Fibroblast of lung (primary cell): ENCODE results near the gene SPTA1. TPM values are rescaled to one million over a fixed set of nuclear protein-coding genes. Genes with fewer than 3 reads are reported as not detected.

Source experiments
- DNase-seq, 2 donors: peaks; one replicate each; pipeline versions ENCODE4 v3.0.0 to v3.0.0-alpha.2; 2010; ENCODE audit warnings: low read depth in 2 of 2
- H2AFZ ChIP-seq: 2 replicates; pipeline ENCODE4 v1.5.1; 2012; ENCODE audit warnings: low read length, control low read depth, inconsistent platforms
- H3K27ac ChIP-seq: 2 replicates; pipeline ENCODE4 v1.5.1; 2011; ENCODE audit warnings: low read length, control low read depth; ENCODE audit not compliant: insufficient read depth
- H3K27me3 ChIP-seq: 2 replicates; pipeline ENCODE4 v1.5.1; 2011; ENCODE audit warnings: mild to moderate bottlenecking, low read length; ENCODE audit not compliant: control insufficient read depth, insufficient read depth
- H3K36me3 ChIP-seq: 2 replicates; pipeline ENCODE4 v1.5.1; 2011; ENCODE audit warnings: low read length; ENCODE audit not compliant: control insufficient read depth, insufficient read depth
- H3K4me1 ChIP-seq: 2 replicates; pipeline ENCODE4 v1.5.1; 2011; ENCODE audit warnings: low read length; ENCODE audit not compliant: control insufficient read depth, insufficient read depth; ENCODE audit errors: extremely low read depth
- H3K4me2 ChIP-seq: 2 replicates; pipeline ENCODE4 v1.5.1; 2011; ENCODE audit warnings: low read length, control low read depth; ENCODE audit not compliant: insufficient read depth; ENCODE audit errors: extremely low read depth
- H3K4me3 ChIP-seq, 4 experiments: fragments of 200-600 bp in 1 of 4; sonication (generic) in 1 of 4; replicated peaks in 1 of 4; 2 replicates each; pipeline ENCODE4 v1.5.1; 2011 to 2016; ENCODE audit warnings: low read length in 4 of 4, low read depth in 3 of 4, mild to moderate bottlenecking in 3 of 4, control low read depth in 2 of 4, inconsistent platforms in 1 of 4, mixed read lengths in 1 of 4; ENCODE audit not compliant: insufficient read depth in 1 of 4; ENCODE audit errors: control extremely low read depth in 1 of 4
- H3K79me2 ChIP-seq: 2 replicates; pipeline ENCODE4 v1.5.1; 2012; ENCODE audit warnings: mild to moderate bottlenecking, low read length, inconsistent platforms; ENCODE audit not compliant: control insufficient read depth, insufficient read depth
- H3K9ac ChIP-seq: 2 replicates; pipeline ENCODE4 v1.5.1; 2011; ENCODE audit warnings: mild to moderate bottlenecking, low read length, control low read depth; ENCODE audit not compliant: insufficient read depth
- H3K9me3 ChIP-seq: 2 replicates; pipeline ENCODE4 v1.5.1; 2012; ENCODE audit warnings: low read depth, low read length; ENCODE audit not compliant: control insufficient read depth, insufficient read depth
- H4K20me1 ChIP-seq: 2 replicates; pipeline ENCODE4 v1.5.1; 2011; ENCODE audit warnings: low read length; ENCODE audit not compliant: control insufficient read depth, insufficient read depth; ENCODE audit errors: extremely low read depth
- EZH2 ChIP-seq: IDR thresholded peaks from 2 replicates; pipeline ENCODE4 v1.5.1; 2012; ENCODE audit warnings: low read length, control low read depth, mild to moderate bottlenecking; ENCODE audit errors: missing control alignments
- polyA plus RNA-seq, 2 donors: library from polyadenylated mRNA; depleted of rRNA in 1 of 2; stranded (reverse) in 1 of 2; unstranded in 1 of 2; fragments of >200 nt; gene quantifications; 2 replicates each; pipeline ENCODE4 v1.2.1, GENCODE V29; 2011 to 2012; ENCODE audit warnings: missing spikeins in 1 of 2
- total RNA-seq: library from RNA; depleted of rRNA; stranded (reverse); fragments of >200 nt; gene quantifications from 2 replicates; pipeline ENCODE4 v1.2.1, GENCODE V29; 2014
- TF ChIP-seq, protein P1 (sequence below), 2 donors: IDR thresholded peaks in 1 of 2; conservative IDR thresholded peaks in 1 of 2; 1 replicate in 1 of 2; 2 replicates in 1 of 2; pipeline ENCODE4 v1.5.1; 2011 to 2012; ENCODE audit warnings: low read length in 2 of 2, control low read depth in 1 of 2, inconsistent platforms in 1 of 2, low read depth in 1 of 2, mild to moderate bottlenecking in 1 of 2

The SPTA1 gene
- total and polyA plus RNA-seq, 2 donors (not counting 1 experiment from before 2014, with no cell fraction given): 0.07 to 0.17 TPM

DNA sequence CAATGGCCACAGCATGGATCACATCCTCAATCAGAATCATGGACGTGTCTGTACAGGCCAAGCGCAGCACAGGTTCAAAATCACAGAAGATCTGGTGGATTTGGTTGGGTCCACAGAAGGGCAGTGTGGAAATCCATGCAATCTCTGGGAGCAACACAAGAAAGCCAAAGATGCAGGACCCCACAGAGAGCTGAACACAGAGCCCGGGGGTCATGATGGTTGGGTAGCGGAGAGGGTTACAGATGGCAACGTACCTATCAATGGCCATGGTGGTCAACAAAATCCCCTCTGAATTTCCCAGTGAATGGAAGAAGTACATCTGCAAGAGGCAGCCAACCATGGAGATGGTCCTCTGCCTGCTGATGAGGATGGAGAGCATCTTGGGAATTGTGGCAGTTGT, 37.9 kb upstream of the SPTA1 start:
- Histone ChIP-seq H3K79me2 (no peaks in the 10 kb centered on the region), H3K9me3 (no peaks in the 10 kb centered on the region), H3K4me3 (no peak overlapping the region), H3K4me2 (no peak overlapping the region), H3K27ac (no peak overlapping the region), H4K20me1 (no peaks in the 10 kb centered on the region), H3K36me3 (no peaks in the 10 kb centered on the region), H3K9ac (no peak overlapping the region), H2AFZ (no peak overlapping the region), H3K27me3 (no peaks in the 10 kb centered on the region), H3K4me1 (no peaks in the 10 kb centered on the region)
- DNase-seq: no peak
- TF ChIP-seq EZH2: no peak
- TF ChIP-seq, protein P1, sequence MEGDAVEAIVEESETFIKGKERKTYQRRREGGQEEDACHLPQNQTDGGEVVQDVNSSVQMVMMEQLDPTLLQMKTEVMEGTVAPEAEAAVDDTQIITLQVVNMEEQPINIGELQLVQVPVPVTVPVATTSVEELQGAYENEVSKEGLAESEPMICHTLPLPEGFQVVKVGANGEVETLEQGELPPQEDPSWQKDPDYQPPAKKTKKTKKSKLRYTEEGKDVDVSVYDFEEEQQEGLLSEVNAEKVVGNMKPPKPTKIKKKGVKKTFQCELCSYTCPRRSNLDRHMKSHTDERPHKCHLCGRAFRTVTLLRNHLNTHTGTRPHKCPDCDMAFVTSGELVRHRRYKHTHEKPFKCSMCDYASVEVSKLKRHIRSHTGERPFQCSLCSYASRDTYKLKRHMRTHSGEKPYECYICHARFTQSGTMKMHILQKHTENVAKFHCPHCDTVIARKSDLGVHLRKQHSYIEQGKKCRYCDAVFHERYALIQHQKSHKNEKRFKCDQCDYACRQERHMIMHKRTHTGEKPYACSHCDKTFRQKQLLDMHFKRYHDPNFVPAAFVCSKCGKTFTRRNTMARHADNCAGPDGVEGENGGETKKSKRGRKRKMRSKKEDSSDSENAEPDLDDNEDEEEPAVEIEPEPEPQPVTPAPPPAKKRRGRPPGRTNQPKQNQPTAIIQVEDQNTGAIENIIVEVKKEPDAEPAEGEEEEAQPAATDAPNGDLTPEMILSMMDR (conservative IDR thresholded peaks at IDR 0.05 in 1 of 2, IDR thresholded peaks at IDR 0.05 in 1 of 2; ENCODE audit: low read depth in 1 of 2, low read length in 2 of 2): no peak

DNA sequence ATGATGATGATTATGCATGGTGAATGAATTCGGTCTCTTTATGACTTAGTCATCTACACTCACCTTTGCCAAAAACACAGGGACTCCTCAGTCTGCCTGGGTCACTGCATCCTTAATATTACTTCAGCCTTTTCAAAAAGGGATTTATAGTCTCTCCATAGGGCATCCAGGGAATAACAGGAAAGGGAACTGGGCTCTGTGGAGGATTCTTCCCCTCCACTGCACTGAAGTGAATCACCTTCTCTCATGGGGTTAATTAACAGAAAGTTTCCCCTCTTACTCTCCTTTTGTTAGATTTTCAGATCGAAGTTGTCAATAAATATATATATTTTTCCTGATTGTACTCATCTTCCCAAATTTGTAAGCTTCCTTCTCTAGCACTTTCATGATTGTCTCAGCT, 34.1 kb upstream of the SPTA1 start, which contains the start of gene OR6K3:
Gene OR6K3 (minus strand): TSS at position 101 of the 400 bp plus-strand sequence. CDS start 2,605 bp downstream, outside the sequence.
- no peak within 1 kb of the TSS for H3K27ac ChIP-seq
- H3K9me3 ChIP-seq: no peaks in the 10 kb centered on the region
- no peak within 1 kb of the TSS for H3K9ac ChIP-seq
- no peaks in the 10 kb centered on the region for H3K4me1 ChIP-seq
- H3K4me3 ChIP-seq: no peak within 1 kb of the TSS
- no peaks in the 10 kb centered on the region for H3K79me2 ChIP-seq
- no peak within 1 kb of the TSS for H2AFZ ChIP-seq
- H4K20me1 ChIP-seq: no peaks in the 10 kb centered on the region
- DNase-seq: no peak
- TF ChIP-seq, protein P1 (conservative IDR thresholded peaks at IDR 0.05 in 1 of 2, IDR thresholded peaks at IDR 0.05 in 1 of 2; ENCODE audit: low read depth in 1 of 2, low read length in 2 of 2): no peak
- no peak for TF ChIP-seq EZH2
- H3K36me3 ChIP-seq: no peaks in the 10 kb centered on the region
- H3K27me3 ChIP-seq: no peaks in the 10 kb centered on the region
- no peak within 1 kb of the TSS for H3K4me2 ChIP-seq

DNA sequence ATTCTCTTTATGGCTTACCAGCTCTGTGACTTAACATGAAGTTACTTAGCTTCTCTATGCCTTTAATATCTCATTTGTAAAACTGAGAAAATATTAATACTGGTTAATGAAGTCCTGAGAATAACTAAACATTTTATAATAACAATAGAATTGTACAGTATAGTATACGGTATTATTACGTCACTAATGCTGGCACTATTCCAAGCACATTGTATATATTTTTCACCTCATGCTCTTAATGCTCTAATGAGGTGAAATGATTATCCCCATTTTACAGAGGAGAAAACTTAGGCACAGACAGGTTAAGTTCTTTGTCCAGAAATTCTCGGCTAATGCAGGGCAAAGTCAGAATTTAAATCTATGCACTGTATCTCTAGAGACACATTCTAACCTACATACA, 33.1 kb upstream of the SPTA1 start:
- H3K79me2 ChIP-seq: no peaks in the 10 kb centered on the region
- no peaks in the 10 kb centered on the region for H3K27me3 ChIP-seq
- no peak overlapping the region for H3K4me3 ChIP-seq
- no peak for DNase-seq
- H4K20me1 ChIP-seq: no peaks in the 10 kb centered on the region
- H3K36me3 ChIP-seq: no peaks in the 10 kb centered on the region
- H2AFZ ChIP-seq: no peak overlapping the region
- no peak overlapping the region for H3K4me2 ChIP-seq
- no peaks in the 10 kb centered on the region for H3K9me3 ChIP-seq
- H3K27ac ChIP-seq: no peak overlapping the region
- TF ChIP-seq, protein P1 (conservative IDR thresholded peaks at IDR 0.05 in 1 of 2, IDR thresholded peaks at IDR 0.05 in 1 of 2; ENCODE audit: low read depth in 1 of 2, low read length in 2 of 2): no peak
- TF ChIP-seq EZH2: no peak
- no peaks in the 10 kb centered on the region for H3K4me1 ChIP-seq
- no peak overlapping the region for H3K9ac ChIP-seq
